ENCODE data around the gene JMJD1C.
A peak's percentile ranks its signal among the peaks of the same experiment; 100 is the strongest.
"Not testable (repeated sequence)": the region's sequence is repeated elsewhere in the genome, so short reads cannot be mapped to it uniquely, and the experiment has no call there.

JMJD1C gene, protein sequence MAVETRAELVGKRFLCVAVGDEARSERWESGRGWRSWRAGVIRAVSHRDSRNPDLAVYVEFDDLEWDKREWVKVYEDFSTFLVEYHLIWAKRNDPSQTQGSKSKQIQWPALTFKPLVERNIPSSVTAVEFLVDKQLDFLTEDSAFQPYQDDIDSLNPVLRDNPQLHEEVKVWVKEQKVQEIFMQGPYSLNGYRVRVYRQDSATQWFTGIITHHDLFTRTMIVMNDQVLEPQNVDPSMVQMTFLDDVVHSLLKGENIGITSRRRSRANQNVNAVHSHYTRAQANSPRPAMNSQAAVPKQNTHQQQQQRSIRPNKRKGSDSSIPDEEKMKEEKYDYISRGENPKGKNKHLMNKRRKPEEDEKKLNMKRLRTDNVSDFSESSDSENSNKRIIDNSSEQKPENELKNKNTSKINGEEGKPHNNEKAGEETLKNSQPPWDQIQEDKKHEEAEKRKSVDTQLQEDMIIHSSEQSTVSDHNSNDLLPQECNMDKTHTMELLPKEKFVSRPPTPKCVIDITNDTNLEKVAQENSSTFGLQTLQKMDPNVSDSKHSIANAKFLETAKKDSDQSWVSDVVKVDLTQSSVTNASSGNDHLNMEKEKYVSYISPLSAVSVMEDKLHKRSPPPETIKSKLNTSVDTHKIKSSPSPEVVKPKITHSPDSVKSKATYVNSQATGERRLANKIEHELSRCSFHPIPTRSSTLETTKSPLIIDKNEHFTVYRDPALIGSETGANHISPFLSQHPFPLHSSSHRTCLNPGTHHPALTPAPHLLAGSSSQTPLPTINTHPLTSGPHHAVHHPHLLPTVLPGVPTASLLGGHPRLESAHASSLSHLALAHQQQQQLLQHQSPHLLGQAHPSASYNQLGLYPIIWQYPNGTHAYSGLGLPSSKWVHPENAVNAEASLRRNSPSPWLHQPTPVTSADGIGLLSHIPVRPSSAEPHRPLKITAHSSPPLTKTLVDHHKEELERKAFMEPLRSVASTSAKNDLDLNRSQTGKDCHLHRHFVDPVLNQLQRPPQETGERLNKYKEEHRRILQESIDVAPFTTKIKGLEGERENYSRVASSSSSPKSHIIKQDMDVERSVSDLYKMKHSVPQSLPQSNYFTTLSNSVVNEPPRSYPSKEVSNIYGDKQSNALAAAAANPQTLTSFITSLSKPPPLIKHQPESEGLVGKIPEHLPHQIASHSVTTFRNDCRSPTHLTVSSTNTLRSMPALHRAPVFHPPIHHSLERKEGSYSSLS (N-terminal part only)
- 820 reads per million, percentile 99 among the genes with 10 or more reads in this experiment for total RNA-seq

DNA sequence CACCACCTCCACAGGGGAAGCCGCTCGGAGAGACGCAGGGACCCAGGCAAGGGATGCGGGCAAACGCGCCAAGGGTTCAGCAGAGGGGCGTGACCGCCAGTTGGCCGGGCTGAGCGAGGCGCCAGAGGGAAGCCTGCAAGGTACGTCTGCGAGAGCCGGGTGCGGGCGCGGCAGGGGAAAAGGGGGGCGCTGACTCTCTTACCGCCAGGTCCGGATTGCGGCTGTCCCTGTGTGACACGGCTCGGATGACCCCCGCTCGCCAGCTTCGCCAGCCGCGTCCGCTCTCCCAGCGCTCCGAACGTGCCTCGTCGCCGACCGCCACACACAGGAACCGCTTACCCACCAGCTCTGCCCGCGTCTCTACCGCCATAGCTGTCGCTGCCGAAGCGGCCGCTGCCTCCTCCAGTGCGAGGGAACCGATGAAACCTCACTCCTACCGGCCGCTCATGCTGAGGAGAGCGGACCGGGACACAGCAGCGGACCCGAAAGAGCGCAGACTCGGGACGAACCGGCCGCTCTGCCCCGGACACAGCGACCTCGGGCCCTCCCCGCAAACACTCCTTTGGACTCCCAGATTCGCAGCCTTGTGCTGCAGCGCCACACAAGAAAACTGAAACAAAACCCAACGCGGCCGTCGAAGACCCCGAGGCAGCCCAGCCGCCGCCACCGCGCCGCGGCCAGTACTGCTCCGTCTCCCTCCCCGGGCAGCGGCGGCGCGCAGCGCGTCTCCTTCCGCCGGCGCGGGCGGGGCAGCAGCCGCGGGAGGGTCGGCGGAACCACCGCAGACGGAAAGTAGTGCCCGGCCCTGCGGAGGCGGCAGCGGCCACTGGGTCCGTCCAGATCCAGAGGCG, at the start of gene JMJD1C:
Gene JMJD1C (minus strand): TSS at position 685 of the 851 bp plus-strand sequence. CDS start 315 bp downstream, at position 370.
- DNase-seq: peak; percentile 43

DNA sequence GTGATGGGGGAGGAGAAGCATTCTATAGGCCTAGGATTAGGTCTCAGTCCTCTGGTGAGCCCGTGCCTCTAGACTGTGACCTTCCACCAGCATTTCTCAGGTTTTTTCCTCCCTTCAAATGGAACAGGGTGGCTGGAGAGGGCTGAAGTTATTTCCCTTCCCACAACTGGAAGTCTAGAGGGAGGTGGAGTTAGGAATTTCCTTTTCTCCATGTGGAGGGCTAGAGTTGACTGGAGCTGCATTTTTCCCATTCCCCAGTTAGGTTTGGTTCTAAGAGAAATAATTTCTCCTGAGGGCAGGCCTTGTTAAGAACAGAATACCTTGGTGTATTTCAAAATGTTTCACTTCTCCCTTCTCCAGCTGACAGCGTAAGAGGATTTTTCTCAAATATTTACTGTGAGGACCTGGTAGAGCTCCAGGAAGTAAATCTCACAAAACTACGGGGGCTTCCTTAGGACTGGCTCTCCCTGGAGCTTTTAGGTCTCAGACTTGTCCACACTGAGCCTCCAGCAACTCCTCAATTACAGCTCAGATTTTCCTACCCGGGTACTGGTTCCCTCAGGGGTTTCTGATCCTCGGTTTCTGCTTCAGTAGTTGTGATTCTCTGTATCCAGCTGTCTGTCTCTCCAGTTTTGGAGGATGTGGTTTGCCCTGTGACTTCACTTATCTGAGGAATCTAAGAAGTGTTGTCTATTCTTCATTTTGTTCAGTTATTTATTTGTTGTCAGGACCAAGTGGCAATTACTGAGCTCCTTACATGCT, 49.4 kb upstream of the JMJD1C start:
- no peak for DNase-seq

DNA sequence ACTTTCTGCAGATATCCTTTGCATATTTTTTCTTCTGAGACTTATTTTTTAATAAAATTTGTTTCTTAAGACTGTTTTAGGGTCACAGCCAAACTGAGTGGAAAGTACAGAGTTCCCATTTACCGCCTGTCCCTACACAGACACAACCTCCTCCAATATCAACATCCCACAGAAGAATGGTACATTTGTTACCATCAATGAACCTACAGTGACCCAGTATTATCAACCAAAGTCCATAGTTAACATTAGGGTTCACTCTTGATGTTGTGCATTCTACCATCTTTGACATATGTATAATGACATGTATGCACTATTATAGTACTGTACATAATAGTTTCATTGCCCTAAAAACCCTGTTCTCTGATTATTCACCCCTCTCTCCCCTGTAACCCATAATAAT, 40.8 kb upstream of the JMJD1C start:
- DNase-seq: no peak

DNA sequence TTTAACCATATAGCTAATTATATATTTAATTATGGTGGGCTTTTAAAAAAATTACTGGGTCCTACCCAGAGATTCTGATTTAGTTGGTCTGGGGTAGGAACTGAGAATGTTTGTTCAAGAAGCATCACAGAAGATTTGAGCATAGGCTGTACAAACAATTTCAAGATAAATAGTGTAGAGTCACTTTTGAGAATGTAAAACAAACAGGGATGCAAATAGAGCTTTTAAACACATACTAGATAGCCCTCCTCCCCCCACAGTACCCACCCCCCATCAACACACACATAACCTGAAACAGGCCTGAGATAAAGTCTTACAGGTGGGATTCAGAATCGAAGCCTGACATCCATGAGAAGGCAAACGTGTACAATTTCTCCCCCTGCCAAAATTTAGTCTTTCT, 39.8 kb upstream of the JMJD1C start:
- DNase-seq: no peak

DNA sequence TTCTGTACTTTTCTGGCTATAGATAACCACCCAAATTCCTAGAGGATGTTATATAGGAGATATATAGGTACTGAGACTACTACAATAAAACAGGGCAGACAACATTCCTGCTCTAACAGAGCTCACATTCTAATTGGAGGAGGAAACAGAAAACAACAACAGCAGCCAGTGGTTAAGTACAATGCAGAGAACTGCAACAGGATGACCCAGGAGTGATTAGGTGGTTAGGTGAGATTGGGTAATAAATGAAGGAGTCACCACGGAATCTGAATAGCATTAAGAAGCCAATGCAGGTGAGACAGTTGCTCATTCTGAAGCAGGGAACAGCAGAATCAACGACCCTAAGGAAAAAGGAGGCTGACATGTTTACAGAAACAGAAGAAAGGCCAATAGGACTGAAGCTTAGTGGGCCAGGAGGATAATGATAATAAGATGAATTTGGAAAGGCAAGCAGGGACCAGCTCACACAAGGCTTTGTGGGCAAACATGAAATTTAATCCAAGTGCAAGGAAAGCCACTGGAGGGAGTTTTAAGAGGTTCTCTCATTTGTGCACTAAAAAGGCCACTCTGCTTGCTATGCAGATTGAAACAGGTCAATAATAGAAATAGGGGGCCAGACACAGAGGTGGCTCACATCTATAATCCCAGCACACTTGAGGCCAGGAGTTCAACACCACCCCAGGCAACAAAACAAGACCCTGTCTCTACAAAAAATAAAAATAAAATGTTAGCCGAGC, 38.5 kb upstream of the JMJD1C start:
- no peak for DNase-seq

DNA sequence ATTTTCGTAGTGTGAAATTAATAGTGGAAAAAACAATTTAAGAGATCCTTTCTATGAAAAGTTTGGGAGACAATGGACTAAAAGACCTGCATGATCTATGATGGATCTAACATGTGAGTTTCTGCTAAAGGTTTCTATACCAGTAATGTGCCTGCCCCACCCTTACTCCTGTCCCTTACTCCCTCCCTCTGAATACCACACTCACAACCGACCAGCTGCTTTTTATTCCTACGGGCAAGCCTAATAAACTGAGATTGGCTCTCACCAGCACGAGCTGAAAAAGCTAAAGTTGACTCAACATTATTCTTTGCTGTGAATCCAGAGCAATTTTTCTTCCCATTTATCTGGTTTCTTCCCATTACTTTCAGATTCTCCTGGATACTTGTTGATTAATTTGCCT, 37.6 kb upstream of the JMJD1C start:
- DNase-seq: no peak

DNA sequence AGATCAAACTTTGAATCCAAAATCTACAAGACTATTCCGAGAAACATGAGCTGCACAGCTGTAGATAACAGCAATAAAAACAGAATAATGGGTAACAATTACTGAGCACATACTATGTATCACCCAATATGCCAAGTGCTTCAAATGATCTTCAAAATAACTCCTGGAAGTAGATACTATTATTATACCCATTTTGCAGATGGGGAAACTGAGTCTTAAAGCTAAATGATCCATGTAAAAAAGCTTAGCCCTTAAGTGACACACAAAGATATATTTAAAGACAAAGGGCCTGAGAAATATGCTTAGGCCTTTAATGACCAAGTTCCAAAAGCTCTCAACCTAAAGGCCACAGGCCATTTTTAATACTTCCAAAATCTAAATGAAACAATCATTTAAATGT, 37.1 kb upstream of the JMJD1C start:
- DNase-seq: no peak

DNA sequence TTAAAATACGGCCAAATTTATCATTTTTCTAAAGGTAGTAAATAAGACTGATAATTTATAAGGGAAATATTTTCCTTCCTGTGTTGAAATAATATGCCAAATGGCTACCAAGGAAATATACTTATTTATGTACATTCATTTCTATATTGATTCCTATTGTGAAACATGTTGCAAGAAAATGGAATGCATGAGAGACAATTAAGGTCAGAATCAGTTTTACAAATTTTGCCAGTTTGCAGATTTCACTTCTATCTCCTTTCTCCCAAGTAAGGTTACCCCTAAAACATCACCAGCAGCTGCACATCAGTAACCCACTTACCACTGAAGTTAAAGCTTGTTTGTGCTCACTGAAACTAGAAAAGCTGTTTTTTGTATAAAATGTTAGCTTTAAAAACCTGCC, 36.2 kb upstream of the JMJD1C start:
- no peak for DNase-seq

DNA sequence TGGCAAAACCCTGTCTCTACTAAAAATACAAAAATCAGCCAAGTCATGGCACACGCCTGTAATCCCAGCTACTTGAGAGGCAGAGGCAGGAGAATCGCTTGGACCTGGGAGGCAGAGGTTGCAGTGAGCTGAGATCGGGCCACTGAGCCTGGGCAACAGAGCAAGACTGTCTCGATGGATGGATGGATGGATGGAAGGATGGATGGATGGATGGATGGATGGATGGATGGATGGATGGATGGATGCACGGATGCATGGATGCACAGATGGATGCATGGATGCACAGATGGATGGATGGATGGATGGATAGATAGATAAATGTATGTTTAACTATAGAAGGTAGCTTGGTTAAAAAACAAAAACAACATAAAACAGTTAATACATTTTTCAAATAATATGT, 34.8 kb upstream of the JMJD1C start:
- DNase-seq: not testable (repeated sequence)

DNA sequence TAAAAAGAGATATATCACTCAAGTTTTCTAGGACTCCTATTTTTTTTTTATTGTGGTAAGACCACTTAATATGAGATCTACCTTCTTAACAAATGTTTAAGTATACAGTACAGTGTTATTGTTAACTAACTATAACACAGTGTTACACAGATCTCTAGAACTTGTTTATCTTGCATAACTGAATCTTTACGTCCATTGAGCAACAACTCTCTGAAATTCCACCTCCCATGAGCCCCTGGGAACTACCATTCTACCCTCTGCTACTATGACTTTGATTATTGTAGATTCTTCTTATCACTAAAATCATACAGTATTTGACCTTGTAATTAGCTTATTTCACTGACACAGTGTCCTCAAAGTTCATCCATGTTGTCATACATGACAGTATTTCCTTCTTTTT, 32.9 kb upstream of the JMJD1C start:
- no peak for DNase-seq

DNA sequence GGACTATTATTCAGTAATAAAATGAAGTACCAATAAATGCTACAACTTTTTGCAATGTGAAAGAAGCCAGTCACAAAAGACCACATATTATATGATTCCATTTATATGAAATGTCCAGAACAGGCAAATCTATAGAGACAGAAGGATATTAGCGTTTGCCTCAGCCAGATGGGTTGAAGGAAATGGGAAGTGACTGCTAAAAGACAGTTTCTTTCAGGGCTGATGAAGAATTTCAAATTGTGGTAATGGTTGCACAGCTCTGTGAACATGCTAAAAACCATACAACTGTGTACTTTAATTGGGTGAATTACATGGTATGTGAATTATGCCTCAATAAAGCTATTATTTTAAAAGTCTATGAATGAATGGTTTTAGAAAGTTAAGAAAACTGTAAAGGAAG, 31.5 kb upstream of the JMJD1C start:
- no peak for DNase-seq

DNA sequence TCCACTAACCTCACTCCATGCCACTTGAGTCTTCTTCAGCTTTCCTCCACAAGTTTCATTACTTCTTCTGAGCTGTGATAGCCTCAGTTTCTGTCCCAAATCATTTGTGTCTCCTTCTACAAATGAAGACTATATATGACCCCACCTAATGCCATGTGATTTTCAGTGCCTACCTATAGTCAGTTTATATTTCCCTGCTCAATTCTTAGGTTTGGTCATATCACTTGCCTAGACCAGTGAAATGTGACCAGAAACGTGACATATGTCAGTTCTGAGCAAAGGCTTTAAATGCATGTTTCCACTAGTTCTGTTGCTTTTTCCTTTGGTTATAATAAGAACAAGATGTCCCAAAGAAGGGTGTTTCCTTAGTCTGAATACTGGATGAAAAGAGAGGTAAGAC, 30.8 kb upstream of the JMJD1C start:
- no peak for DNase-seq

DNA sequence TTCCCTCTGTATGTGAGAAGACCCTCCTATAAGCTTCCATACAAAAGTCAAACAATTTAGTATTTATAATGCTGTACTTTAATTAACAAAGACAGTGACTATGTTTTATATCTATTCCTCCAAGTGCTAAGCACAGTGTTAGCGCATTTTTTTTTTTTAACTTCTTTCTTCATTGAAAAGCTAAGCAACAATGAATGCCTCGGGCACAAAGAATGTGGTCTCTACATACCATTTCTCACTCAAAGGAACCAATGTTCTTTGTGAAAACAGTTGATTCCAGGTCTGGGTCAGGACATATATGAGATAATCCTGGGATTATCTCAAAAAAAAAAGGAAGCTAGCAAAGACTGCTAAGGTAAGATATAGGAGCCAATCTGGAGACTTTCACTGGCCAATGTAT, 29.2 kb upstream of the JMJD1C start:
- DNase-seq: no peak

DNA sequence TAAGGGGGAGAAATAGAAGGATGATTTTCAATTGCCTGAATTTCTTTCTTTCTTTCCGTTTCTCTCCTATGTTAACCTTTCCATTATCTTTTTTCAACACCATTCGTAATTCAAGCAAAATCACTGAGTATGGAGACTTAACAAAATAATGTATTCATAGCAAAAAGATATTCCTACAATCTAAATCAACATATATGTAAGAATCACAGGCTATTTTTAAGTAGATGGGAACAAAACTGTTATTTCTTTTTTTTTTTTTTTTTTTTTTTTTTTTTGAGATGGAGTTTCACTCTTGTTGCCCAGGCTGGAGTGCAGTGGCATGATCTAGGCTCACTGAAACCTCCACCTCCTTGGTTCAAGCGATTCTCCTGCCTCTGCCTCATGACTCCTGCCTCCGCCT, 27.2 kb upstream of the JMJD1C start:
- DNase-seq: no peak

DNA sequence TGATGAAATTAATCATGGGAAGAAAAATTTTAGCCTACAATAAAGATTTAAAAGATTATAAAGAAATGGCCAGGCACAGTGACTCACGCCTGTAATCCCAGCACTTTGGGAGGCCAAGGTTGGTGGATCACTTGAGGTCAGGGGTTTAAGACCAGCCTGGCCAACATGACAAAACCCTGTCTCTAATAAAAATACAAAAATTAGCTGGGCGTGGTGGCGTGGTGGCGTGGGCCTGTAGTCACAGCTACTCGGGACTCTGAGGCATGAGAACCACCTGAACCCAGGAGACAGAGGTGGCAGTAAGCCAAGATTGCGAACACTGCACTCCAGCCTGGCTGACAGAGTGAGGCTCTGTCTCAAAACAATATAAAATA, 26.5 kb upstream of the JMJD1C start:
- not testable (repeated sequence) for DNase-seq

DNA sequence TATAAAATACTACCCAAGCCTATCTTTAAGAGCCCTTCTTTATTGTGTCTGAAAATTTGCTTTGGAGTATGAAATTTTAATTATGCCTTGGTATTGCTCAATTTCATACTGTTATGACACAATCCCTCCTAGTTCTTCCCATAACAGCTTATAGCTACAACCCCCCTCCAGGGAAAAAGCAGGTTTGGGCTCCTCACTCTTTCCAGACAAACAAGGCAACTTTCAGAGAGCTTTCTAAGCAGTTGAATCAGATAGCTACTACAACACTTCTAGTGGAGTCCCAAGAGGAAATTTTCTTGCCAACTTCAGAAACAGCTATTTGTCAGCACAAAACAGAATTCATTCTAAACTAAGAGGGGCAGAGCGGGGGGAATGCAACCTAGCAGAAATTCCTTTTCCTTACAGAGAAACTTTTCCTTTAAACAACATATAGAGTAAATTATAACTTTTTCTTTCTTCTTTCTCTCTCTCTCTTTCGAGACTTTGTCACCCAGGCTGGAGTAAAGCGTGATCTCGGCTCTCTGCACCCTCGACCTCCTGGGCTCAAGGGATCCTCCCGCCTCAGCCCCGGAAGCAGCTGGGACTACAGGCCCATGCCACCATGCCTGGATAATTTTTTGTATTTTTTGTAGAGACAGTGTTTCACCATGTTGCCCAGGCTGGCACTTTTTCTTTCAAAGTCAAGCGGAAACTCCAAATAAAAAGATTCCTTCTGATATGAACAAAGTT, 26.0 kb upstream of the JMJD1C start:
- no peak for DNase-seq

DNA sequence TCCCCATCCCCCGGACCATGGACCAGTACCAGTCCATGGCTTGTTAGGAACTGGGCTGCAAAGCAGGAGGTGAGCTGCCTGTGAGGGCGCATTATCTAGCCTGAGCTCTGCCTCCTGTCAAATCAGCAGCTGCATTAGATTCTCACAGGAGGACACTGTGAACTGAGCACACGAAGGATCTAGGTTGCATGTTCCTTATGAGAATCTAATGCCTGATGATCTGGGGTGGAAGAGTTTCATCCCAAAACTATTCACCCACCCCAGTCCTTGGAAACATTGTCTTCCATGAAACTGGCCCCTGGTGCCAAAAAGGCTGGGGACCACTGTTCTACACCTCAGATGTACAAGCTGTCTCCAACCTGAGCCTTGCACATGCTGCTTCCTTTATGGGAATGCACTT, 24.1 kb upstream of the JMJD1C start:
- DNase-seq: no peak

DNA sequence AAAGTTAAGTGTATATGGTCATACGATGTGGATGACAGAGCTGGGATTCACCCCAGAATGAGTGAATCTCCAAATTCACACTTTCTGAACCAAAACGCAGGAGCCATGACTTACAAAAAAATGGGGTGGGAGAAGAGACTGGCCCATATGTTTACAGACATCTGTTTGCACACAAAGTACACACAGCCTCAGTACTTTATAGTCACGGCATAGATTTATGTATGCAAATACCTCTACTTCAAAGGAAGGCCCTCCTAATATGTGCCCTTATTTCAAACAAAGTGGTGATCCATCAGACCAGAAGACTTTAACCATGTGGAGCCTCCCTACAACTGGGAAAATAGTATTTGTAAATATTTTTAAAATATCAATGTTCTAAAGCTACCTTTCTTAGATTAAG, 22.2 kb upstream of the JMJD1C start:
- no peak for DNase-seq

DNA sequence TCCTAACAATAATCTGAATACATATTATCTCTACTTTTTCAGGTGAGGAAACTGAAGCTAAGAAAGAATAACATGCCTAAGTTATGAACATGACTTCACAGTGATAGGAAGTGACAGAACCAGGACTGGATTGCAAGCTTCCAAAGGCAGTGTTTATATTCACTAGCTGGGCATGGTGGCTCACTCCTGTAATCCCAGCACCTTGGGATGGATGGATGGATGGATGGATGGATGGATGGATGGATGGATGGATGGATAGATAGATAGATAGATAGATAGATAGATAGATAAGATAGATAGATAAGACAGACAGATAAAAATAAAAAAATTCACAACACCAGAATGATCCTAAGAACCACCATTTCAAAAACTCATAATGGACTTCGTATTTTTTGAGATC, 18.2 kb upstream of the JMJD1C start:
- DNase-seq: no peak

DNA sequence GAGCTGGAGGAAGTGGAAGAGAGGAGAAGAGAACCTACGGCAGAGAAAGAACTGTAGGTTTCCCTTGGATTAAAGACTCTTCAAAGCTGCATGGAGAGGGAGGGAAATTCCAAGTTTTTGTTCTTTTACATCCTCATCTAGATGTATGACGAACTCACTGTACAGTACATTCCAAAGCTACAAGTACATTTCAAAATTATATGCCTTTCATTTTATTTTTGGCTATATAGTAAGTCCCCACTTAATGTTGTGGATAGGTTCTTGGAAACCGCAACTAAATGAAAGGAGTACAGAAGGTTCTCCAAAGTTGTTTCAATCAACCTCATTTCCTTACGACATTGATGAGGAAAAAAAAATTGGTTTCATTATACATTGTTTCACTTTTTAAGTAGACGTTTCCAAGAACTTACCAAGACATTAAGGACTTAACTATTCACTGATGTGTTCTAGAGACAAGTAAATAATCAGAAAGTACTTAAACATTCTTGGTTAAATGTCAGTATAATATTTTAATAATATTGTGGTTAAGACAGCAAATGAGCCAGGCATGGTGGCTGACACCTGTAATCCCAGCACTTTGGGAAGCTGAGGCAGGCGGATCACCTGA, 16.1 kb upstream of the JMJD1C start:
- DNase-seq: no peak
